ENCODE measurements around the gene TAF8. TPM values are rescaled to one million over a fixed set of nuclear protein-coding genes. Genes with fewer than 3 reads are reported as not detected.
A peak's percentile ranks its signal among the peaks of the same experiment; 100 is the strongest.
"Not testable (repeated sequence)": the region's sequence is repeated elsewhere in the genome, so short reads cannot be mapped to it uniquely, and the experiment has no call there.

The TAF8 gene
- total RNA-seq, 1 experiment from 2014 or later: 43.1 TPM

DNA sequence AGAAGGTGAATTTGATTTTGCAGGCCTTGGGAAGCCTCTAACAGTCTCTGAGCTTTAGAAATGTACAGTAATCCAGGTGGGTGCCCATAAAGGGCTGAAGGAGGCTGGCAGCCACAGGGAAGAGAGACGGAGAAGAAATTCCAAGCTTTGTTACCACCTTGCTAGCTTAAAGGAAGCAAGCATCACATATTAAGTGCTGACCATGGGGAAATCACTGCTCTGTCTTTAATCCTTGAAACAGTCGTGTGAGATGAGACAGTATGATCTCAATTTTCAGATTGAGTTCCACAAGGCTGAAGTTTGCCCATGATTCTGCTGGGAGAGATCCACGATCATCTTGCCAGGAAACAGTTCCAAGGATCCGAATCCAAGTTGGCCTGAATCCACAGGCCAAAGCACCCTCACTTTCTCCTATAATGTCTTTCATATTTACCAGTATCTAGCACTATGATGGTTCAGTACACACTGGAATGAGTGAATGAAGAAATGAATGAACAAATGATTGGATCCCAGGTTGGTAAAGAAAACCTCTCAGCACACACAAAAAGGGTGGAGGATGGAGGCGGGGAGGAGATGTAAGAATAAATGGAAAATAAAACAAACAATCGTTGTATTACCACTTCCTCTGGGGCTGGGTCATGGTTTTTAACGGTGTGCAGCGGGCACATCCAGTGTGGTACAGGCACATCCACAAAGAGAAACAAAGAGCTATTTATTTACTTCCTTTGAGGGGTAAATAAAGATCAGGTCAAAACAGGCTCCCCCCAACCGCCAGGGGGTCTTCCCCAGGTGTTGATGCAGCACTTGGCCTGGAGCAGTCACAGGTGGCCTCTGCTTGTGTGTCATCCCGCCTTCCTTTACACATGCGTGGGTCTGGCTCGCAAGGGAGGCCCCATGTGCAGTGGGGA is 28.2 kb upstream of the TAF8 start:
- no peak for DNase-seq
- H3K27ac ChIP-seq: no peak overlapping the region
- H3K36me3 ChIP-seq: no peaks in the 10 kb centered on the region
- H3K27me3 ChIP-seq: no peaks in the 10 kb centered on the region
- no peak overlapping the region for H3K4me3 ChIP-seq
- no peaks in the 10 kb centered on the region for H3K9me3 ChIP-seq (replicated peaks)
- H3K4me1 ChIP-seq: peaks cover 8% of the 10 kb centered on the region

DNA sequence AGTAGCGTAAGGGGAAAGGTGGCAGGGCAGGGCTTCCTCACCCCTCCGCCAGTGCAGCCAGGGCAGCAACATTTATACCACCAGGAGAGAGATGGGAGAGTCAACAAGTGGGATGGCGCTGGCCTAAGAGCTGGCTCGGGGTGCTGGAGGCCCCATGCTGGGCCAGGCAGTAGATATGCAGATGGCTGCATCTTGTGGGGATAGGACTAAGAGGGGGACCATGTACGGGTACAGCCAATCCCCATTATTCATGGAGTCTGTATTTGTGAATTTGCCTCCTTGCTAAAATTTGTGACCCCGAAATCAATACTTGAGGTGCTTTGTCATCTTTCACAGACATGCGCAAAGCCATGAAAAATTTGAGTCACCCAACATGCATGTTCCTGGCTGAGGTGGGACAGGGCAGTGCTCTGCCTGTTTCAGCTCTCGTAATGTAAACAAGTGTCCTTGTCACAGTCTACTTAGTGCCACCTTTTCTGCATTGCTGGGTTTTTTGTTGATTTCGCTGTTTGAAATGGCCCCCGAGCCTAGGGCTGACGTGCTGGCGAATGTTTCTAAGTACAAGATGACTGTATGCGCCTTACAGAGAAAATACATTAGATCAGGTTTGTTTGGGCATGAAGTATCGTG is 27.5 kb upstream of the TAF8 start:
- H3K4me3 ChIP-seq: no peak overlapping the region
- H3K27me3 ChIP-seq: no peaks in the 10 kb centered on the region
- H3K4me1 ChIP-seq: peaks cover 3% of the 10 kb centered on the region
- H3K36me3 ChIP-seq: no peaks in the 10 kb centered on the region
- H3K27ac ChIP-seq: no peak overlapping the region
- H3K9me3 ChIP-seq (replicated peaks): no peaks in the 10 kb centered on the region
- DNase-seq: no peak

DNA sequence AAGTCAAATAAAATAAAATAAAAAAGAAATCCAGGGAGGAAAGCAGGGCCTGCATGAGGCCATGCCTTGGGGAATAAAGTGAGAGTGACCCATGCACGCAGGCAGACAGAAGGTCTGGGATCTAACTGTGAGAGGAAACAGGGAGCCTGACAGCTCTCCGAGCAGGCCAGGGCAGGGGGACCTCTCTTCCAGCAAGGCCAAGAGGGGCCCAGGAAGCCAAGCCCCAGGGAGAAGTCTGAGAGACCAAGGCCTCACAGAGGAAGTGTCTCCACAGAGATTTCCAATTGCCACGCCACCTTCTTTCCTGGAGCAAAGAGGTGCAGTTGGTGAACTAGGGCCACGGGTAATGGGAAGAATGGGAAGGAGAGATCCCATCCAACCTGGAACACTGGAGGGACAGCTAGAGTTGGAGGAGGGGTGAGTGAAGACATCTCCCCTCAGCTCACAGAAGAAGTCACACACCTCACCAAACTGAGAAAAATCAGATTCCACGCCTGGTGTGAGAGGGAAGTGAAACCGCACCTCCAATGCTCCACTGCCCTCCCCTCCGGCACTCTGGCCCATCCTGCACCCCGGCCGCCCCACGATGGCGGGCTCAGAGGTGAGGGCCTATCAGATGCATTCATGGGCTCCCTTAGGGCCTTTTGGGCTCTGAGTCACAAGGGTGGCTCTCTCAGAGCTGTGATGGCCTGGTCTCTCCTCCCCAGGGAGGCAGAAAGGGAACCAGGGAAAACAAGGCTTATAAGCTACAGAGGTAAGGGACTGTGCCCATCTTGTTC is 25.1 kb upstream of the TAF8 start:
- Histone ChIP-seq H3K4me1 (peaks cover 26% of the 10 kb centered on the region), H3K9me3 (replicated peaks) (no peaks in the 10 kb centered on the region), H3K27me3 (no peaks in the 10 kb centered on the region), H3K27ac (no peak overlapping the region), H3K4me3 (no peak overlapping the region), H3K36me3 (no peaks in the 10 kb centered on the region)
- no peak for DNase-seq

DNA sequence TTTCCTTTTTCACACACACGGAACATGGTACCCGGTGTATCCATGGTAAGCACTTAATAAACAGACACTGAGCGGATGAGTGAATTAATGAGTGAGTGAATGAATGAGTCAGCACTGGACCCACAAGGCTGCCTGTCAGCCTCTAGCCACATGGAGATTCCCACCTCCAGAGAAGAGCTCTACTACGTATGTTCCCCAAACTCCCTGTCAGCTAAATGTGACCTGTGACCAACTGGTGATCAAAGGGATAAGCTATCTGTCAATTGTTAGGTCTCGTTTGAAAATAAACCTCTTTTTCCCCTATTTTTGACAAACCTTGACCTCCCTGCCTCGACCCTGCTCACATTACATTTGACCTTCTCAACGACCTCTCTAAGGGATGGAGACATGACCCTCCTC is 24.5 kb upstream of the TAF8 start:
- H3K4me1 ChIP-seq: peaks cover 29% of the 10 kb centered on the region
- no peaks in the 10 kb centered on the region for H3K27me3 ChIP-seq
- no peak for DNase-seq
- no peaks in the 10 kb centered on the region for H3K36me3 ChIP-seq
- no peak overlapping the region for H3K4me3 ChIP-seq
- H3K27ac ChIP-seq: no peak overlapping the region
- no peaks in the 10 kb centered on the region for H3K9me3 ChIP-seq (replicated peaks)

DNA sequence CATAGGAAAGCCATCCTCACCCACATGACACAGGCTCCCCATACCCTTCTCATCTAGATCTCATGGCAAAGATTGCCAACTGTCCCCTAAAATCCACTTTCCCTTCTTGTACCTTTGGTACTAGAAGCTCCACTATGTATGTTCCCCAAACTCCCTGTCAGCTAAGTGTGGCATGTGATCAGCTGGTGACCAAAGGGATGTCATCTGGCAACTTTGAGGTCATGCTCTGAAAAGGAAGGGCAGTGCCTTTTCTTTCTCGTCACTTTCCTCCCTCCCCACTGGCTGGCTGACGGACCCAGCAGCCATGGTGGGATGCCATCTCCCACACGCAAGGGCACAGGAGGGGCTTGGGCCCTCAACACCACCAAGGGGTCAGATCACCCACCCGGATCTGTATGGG is 23.8 kb upstream of the TAF8 start:
- H3K4me1 ChIP-seq: peaks cover 35% of the 10 kb centered on the region
- H3K27ac ChIP-seq: no peak overlapping the region
- no peaks in the 10 kb centered on the region for H3K9me3 ChIP-seq (replicated peaks)
- no peak overlapping the region for H3K4me3 ChIP-seq
- no peaks in the 10 kb centered on the region for H3K36me3 ChIP-seq
- DNase-seq: no peak
- H3K27me3 ChIP-seq: no peaks in the 10 kb centered on the region

DNA sequence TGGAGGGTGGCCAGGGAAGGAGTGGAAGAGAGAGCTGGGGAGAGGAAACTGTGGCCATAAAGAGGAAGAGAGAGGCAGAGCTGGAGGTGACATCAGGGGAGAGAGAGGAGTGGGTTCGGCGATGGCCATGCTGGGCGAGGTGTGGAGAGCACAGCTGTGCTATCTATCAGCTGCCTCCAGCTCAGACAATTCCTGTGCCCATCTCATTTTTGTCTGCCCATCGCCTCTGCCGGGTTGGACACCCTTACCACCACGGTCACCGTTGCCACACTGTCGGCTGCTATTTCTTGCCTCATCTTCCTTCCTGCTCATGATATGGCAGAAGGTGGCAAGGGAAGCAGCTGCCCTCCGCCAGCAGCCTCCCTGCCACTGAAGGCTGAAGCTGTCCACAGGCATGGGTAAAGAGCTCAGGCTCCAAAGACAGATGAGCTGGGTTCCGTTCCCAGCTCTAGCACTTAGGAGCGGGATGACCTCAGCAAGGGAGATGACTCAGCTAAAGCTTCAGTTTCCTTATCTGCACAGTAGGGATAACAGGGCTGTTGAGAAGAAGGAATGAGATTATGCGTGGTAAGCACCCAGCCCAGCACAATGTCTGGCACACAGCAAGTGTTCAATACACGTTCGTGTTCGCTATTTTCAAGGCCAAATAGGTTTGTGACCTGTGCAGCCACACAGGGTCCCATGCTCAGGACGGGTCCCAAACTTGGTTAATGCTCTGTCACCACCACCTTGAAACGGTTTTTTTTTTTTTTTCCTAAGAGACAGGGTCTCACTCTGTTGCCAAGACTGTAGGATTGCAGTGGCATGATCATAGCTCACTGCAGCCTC is 21.9 kb upstream of the TAF8 start:
- H3K4me1 ChIP-seq: peaks cover 47% of the 10 kb centered on the region

DNA sequence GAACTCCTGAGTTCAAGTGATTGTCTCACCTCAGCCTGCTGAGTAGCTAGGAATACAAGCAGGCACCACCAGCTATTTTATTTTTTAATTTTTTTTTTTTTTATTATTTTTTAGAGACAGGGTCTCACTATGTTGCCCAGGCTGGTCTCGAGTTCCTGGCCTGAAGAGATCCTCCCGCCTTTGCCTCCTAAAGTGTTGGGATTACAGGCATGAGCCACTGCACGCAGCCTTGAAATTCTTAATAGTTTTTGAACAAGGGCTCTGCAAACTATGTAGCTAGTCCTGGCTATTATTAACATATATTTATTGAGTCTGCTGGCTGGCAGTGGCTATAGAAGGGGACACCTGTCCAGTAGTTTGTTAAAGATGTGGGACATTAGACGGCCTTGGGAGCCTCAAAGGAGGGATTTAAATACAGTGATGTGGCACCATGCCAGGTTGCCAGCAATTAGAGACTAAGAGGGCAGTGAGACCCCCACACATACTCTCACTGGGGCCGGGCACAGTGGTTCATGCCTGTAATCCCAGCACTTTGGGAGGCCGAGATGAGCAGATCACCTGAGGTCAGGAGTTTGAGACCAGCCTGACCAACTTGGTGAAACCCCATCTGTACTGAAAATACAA is 21.1 kb upstream of the TAF8 start:
- Histone ChIP-seq H3K36me3 (no peaks in the 10 kb centered on the region), H3K27me3 (no peaks in the 10 kb centered on the region), H3K9me3 (replicated peaks) (no peaks in the 10 kb centered on the region), H3K27ac (peak overlapping the region; percentile 94), H3K4me1 (peaks cover 47% of the 10 kb centered on the region), H3K4me3 (no peak overlapping the region)
- peak in 1 of 2 experiments; percentile 55 for DNase-seq

More for the DNA sequence above, 21.9 kb upstream of the TAF8 start:
- H3K4me3 ChIP-seq: no peak overlapping the region
- no peaks in the 10 kb centered on the region for H3K9me3 ChIP-seq (replicated peaks)
- peak overlapping the region; percentile 94 for H3K27ac ChIP-seq
- no peaks in the 10 kb centered on the region for H3K36me3 ChIP-seq
- peak; percentile 72 to 88 for DNase-seq
- H3K27me3 ChIP-seq: no peaks in the 10 kb centered on the region

DNA sequence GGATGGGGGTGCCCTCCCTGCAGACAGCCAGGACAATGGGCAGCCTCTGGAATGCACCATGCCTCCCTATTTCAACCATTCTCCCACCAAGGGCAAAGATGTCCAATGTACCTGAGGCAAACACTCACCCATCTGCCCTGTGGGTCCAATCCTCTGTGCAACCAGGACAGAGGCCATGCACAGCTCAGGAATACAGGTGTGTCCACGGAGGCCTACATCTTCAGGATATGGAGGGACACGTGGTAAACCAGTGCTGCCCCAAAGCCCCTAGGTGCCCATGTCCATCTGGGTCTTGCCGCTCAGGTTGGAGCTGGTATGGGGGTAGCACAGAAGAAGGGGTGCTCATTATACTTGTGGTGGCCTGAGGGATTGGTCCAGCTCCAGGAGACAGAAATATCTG is 20.4 kb upstream of the TAF8 start:
- no peak for DNase-seq
- H3K36me3 ChIP-seq: no peaks in the 10 kb centered on the region
- H3K9me3 ChIP-seq (replicated peaks): no peaks in the 10 kb centered on the region
- no peak overlapping the region for H3K4me3 ChIP-seq
- H3K27ac ChIP-seq: peak overlapping the region; percentile 94
- no peaks in the 10 kb centered on the region for H3K27me3 ChIP-seq
- peaks cover 47% of the 10 kb centered on the region for H3K4me1 ChIP-seq

DNA sequence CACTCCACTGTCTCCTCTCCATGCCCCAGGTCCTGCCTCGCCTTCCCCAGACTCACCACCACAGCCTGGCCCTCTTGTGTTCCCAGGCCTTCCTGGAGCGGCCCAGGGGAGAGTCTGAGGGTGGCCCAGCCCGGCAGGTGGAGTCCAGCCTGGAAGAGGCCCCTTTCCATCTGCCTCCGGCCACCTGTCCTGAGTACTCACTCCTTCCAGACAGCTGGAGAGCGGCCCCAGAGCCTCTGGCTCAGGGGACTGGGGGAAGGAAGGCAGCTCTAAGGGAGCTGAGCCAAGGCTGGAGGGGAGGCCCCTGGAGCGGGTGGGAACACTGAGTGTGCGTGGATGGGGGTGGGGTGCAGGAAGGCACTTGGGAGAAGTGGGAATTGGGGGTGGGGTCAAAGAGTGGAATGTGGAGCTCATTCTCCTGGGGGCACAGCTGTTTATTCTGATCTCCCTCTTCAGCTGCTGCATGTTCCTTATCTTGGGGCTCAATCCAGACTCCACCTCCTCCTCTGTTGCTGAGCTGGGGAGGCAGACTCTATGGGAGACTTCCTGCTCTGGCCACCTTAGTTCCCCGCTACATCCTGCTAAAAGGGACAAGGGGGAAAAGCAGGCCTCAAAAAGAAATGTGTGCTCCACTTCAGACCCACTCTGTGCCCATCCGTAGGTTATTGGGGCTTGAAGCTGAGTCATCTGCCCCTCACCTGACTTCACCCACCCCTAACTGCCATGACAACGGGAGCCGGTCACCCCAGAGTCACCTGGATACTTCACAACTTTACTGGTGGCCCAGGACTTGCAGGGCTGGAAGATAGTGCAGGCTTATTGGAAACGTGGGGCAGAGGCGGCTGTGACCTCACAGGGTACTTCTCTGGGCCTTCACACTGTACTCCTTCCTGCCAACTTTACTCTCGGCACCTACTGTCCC is 19.5 kb upstream of the TAF8 start:
- Histone ChIP-seq H3K27ac (peak overlapping the region; percentile 94), H3K4me1 (peaks cover 47% of the 10 kb centered on the region), H3K9me3 (replicated peaks) (no peaks in the 10 kb centered on the region), H3K36me3 (no peaks in the 10 kb centered on the region), H3K27me3 (no peaks in the 10 kb centered on the region), H3K4me3 (peak overlapping the region; percentile 27)
- peak; percentile 100 for DNase-seq

DNA sequence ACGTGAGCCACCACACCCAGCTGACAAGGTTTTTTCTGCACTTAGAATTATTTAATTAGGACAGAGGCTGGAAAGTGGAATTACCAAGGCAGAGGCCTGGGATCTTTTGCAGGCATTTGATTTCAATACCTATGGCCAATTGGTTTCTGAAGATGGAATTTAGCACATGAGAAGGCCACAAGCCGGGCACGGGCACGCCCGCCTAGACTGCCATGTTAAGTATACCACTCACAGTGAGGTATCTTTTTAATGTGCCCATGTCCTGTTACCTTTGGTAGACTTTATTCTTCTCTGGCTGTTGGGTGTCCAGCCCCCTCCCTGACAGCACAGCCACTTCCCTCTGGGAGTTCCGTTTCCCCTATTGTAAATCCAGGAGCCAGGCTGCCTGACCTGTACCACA is 18.0 kb upstream of the TAF8 start:
- Histone ChIP-seq H3K27me3 (no peaks in the 10 kb centered on the region), H3K27ac (no peak overlapping the region), H3K4me3 (no peak overlapping the region), H3K4me1 (peaks cover 47% of the 10 kb centered on the region), H3K36me3 (no peaks in the 10 kb centered on the region), H3K9me3 (replicated peaks) (no peaks in the 10 kb centered on the region)
- no peak for DNase-seq

DNA sequence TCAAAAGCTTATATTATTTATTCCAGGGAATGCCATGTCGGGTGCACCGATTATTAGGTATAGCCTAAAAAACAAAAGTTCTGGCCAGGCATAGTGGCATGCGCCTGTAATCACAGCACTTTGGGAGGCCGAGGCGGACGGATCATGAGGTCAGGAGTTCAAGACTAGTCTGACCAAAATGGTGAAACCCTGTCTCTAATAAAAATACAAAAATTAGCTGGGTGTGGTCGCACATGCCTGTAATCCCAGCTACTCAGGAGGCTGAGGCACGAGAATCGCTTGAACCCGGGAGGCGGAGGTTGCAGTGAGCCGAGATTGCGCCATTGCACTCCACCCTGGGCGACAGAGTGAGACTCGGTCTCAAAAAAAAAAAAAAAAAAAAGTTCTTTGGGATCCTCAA is 12.7 kb upstream of the TAF8 start:
- DNase-seq; H3K36me3 ChIP-seq; H3K27me3 ChIP-seq; H3K9me3 ChIP-seq (replicated peaks); H3K27ac ChIP-seq; H3K4me3 ChIP-seq: not testable (repeated sequence)
- H3K4me1 ChIP-seq: peaks cover 19% of the 10 kb centered on the region

DNA sequence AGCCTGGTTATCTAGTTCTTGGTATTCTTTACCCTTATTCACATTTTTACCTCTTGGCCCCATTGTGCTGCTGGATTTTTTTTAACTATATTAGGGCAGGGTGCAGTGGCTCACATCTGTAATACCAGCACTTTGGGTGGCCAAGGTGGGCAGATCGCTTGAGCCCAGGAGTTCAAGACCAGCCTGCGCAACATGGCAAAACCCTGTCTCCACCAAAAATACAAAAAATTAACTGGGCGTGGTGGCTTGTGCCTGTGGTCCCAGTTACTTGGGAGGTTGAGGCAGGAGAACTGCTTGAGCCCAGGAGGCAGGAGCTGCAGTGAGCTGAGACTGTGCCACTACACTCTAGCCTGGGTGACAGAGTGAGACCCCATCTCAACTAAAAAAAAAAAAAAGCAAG is 12.2 kb upstream of the TAF8 start:
- no peak overlapping the region for H3K27ac ChIP-seq
- H3K36me3 ChIP-seq: no peaks in the 10 kb centered on the region; the same call in 1 of the 2 replicates
- no peak overlapping the region for H3K4me3 ChIP-seq
- H3K4me1 ChIP-seq: peaks cover 17% of the 10 kb centered on the region
- no peaks in the 10 kb centered on the region for H3K9me3 ChIP-seq (replicated peaks)
- H3K27me3 ChIP-seq: no peaks in the 10 kb centered on the region
- no peak for DNase-seq

DNA sequence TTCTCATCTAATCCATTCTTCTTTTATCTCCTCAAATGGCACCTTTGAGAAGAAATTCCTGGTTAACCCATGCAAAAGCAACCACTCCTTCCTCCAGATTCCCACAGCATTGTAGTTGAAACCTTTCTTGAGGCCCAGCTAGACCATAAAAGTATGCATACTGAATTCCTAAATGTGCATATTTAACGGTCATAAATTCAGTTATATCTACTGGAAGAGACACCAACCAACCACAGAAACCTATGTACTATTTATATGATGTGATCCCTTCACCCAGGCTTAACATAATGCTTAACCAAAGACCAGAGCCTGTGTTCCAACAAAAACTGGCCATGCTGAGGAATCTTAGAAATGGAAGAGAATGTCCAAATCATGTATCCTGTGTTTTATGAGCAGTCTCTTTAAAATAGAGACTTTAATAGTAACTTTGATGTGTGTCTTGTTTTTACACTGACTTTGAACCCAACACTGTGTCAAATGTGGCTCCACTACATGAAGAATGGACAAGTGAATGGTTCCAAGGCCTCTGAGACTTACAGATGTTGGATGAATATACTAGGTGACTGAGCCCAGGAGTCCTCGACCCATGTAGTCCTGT is 11.4 kb upstream of the TAF8 start:
- no peak for DNase-seq
- peaks cover 21% of the 10 kb centered on the region for H3K4me1 ChIP-seq
- no peak overlapping the region for H3K4me3 ChIP-seq
- no peaks in the 10 kb centered on the region; the same call in 1 of the 2 replicates for H3K36me3 ChIP-seq
- H3K27me3 ChIP-seq: no peaks in the 10 kb centered on the region
- no peak overlapping the region for H3K27ac ChIP-seq
- no peaks in the 10 kb centered on the region for H3K9me3 ChIP-seq (replicated peaks)
